ENCODE data around the gene RFTN1.
A peak's percentile ranks its signal among the peaks of the same experiment; 100 is the strongest.

RFTN1 gene

DNA sequence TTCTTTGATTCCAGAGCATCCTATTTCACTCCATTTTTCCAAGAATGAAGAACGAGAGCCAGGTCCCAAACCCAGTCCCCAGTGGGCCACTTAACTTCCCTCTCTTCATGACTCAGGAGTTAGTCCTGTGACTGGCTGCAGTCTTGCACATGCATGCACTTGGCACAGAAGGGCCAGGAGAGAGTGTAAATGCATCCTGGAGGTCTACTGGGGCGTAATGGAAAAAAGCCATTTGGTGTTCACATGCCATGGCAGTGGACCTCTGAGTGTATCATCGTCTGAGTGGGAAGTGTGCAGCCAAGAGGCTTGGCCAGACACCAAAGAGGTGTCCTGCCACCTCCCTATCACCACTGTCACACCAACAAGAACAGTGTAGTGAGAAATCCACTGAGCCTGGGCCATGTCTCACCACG lies 15.1 kb upstream of the RFTN1 start:
- no peak for DNase-seq

GRCh38 chr3:16528106-16528505 lies 14.6 kb upstream of the RFTN1 start:
- no peak for DNase-seq

DNA sequence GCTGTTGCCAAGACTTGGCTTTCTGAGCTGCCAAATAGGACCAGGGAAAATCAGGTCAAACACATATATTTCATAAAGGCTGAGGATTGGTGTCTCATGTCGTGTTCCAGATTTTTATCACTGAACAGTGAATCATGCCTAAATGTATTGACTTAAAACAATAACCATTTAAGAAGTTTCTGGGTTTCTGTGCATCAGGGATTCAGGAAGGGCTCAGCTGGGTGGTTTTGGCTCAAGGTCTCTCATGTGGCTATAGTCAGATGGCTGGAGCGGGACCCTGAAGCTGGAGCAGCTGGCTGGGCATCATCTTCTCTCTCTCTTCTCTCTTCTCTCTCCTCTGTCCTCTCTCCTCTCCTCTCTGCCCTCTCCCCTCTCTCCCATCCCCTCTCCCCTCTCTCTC lies 10.7 kb upstream of the RFTN1 start:
- no peak for DNase-seq

DNA sequence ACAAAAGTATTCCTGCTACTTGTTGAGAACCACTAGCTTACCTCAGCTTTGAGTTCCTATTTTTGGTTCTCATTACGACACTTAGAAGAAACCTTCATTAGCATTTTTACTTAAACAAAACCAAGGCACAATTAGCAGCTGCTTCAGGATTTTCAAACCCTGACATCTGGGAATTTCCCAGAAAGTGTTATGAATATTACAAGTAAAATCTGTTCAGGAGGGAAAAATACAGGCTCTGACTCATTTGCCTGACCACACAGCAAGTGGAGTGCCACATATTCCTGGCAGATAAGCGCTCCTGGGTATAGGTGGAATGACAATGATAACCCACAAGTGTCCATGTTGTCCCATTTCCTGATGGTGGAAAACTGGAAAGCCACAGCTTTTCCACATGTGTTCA lies 10.3 kb upstream of the RFTN1 start:
- DNase-seq: no peak

DNA sequence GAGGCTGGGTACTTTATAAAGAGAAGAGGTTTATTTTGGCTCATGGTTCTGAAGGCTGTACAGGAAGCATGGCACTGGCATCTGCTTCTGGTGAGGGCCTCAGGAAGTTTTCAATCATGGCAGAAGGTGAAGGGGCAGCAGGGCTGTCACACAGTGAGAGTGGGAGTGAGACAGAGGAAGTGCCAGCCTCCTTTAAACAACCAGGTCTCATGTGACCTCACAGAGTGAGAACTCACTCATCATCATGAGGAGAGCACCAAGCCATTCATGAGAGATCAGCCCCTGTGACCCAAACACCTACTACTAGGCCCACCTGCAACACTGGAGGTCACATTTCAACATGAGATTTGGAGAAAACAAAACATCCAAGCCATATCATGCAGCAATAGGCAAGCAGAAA lies 9.3 kb upstream of the RFTN1 start:
- peak in 1 of 2 donors; percentile 8 for DNase-seq

GRCh38 chr3:16520970-16521881 lies 7.7 kb upstream of the RFTN1 start:
- DNase-seq: no peak

- DNase-seq: no peak
Measured at GRCh38 chr3:16520241-16520969, 6.9 kb upstream of the RFTN1 start.

- no peak for DNase-seq
Measured at GRCh38 chr3:16516695-16517481, 3.4 kb upstream of the RFTN1 start.

DNA sequence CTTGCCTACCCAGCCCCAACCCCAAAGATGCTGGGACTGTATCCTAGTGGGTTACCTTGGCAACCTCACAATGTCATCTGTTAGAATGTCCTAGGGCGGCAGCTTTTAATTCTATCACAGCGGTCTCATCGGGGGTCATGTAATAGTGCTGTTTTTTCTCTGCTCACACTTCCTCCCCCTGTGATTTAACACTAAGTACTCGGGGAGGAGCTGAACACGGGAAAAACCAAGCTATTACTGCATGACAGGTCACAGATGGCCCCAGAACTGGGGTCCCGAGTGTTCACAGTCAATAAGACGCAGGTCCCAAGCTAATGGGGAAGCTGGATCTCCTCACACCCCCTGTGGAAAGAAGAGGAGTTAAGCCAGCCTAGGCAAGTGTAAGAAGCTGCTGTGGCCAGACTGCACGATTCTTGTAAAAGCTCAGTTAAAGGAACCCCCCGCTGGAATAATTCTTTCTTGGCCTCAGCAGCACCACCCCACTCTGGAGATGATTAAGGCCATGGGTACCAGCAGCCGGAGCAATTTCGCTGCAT lies 2.5 kb upstream of the RFTN1 start:
- DNase-seq: peak; percentile 36 to 44

DNA sequence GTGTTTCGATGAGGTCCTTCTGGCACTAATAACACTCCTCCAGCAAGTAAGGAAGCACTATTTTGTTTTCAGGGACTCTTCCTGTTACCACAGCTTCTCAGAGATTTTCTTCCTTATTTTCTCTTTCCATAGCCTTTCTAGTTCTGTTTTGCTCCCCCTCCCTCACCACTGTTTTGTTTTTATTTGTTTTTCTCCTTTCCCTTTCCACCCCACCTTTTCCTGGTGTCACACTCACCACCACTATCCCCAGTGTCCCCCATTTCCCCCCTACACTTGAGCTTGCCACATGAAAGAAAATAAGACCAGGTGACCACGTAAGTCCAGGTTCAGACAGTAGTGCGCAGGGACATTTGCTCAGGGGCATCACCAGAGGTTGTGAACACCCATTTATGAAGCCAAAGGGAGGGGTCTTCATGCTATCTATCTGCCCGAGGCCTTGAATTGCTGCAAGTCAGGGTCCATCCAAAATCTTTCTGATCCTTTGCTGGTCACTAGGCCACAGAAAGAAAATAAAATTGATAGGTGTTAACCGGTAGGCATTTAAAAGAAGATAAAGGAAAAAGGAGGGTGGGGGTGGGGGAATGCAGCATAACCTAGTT lies 1.4 kb upstream of the RFTN1 start:
- no peak for DNase-seq

- no peak for DNase-seq
Measured at GRCh38 chr3:16514021-16514700, 662 bp upstream of the RFTN1 start.

- peak; percentile 51 to 70 for DNase-seq
Measured at GRCh38 chr3:16512435-16513140, 911 bp downstream of the RFTN1 start.

GRCh38 chr3:16511681-16512434 lies 1.6 kb downstream of the RFTN1 start:
- DNase-seq: peak; percentile 79 to 84

GRCh38 chr3:16510620-16511319 lies 2.7 kb downstream of the RFTN1 start:
- no peak for DNase-seq

DNA sequence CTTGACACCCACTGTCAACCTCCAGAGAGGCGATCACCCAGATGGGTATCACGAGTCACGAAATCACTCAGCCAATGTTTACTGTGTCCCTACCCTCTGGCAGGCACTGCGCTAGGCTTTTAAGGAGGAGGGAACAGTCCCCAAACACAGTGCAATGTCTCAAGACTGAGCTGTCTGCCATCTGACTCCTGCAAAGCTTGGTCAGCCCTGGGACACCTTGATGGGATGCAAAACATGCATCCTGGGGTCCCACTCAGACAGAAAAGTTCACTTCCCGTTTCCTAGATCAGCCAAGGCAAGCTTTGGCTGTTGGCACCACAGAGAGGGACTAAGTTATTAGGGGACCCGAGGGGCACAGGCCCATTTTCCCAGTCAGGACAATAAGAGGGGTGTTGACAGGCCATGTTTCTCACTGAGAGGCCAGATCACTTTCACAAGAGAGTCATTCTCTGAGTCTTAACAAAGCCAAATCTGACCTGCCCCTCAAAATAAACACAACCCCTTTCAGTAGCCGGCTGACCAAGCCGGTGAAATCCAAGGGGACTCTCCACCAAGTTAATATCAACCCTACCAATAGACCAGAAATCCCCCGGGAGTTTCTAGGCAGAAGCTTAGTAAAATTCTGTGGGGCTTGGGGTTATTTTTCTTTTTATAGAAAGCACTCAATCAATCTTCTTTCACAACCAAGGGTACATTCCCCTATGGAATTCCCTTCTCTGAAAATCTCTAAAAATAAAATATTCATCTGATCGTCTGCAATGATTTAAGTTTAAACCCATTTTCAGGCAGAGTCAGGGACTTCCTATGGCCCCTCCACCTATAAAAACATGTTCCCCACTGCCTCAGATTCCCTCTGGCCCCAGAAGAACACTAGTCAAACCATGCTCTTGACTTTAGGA lies 3.5 kb downstream of the RFTN1 start:
- no peak for DNase-seq

GRCh38 chr3:16508591-16508995 lies 4.9 kb downstream of the RFTN1 start:
- peak in 1 of 2 donors; percentile 37 for DNase-seq

DNA sequence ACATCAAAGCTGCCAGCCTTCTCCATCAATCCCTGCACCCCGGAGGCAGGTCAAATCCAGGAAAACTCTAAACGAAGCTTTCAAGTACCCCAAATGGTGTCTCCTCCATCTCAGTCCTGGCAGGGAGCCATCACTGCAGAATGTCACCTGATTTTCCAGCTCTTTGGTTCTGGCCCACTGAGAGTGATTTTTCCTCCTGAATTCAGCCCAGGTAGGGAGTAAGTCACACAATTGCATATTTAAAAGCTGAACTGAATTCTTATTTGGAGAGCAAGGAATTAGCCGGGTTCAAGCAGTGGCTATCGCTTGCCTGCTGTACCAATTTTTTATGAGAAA lies 5.3 kb downstream of the RFTN1 start:
- DNase-seq: no peak

GRCh38 chr3:16507578-16508242 lies 5.8 kb downstream of the RFTN1 start:
- DNase-seq: no peak

All from CD4-positive, alpha-beta T cell treated with Interferon alpha-2 for 1 hour (primary cell).